ENCODE measurements around the gene BTF3L4. TPM values are rescaled to one million over a fixed set of nuclear protein-coding genes. Genes with fewer than 3 reads are reported as not detected.
"Not testable (repeated sequence)": the region's sequence is repeated elsewhere in the genome, so short reads cannot be mapped to it uniquely, and the experiment has no call there.

BTF3L4 gene
- total and polyA plus RNA-seq, 2 experiments from 2014 or later = 68.6 to 100 TPM

DNA sequence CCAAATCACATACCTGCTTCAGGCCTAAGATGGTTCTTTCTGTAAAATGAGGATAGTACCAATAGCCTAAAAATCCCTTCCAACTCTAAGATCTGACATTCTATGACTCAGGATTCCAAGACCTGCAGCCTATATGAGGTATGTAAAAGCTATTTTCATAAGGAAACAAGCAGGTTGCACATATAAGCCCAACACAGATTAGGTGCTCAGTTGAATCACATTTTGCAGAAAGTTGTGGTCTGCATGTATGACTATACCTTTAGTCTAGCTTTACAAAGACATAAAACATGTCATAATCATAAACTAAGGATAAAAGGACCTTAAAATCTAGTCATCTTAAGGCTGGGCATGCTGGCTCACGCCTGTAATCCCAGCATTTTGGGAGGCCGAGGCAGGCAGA, 29.8 kb upstream of the BTF3L4 start:
- no peaks in the 10 kb centered on the region for H4K20me1 ChIP-seq (ENCODE audit: insufficient read depth)
- in situ Hi-C loops (cut with MboI) = no loop called here
- H3K9me2 ChIP-seq (ENCODE audit: insufficient read depth) = no peaks in the 10 kb centered on the region
- no peaks in the 10 kb centered on the region for H3K27me3 ChIP-seq (replicated peaks; ENCODE audit: insufficient read depth)
- H3K9me3 ChIP-seq (ENCODE audit: low read depth) = no peaks in the 10 kb centered on the region
- H3K79me2 ChIP-seq (ENCODE audit: insufficient read depth) = peaks cover 27% of the 10 kb centered on the region
- peaks cover under 1% of the 10 kb centered on the region for H3K4me1 ChIP-seq (ENCODE audit: insufficient read depth)
- no peak overlapping the region for H3K4me2 ChIP-seq (ENCODE audit: unreplicated experiment)
- no peak for TF ChIP-seq EZH2phosphoT487 (IDR thresholded peaks at IDR 0.05; ENCODE audit: insufficient read depth, low read depth)
- no peak for TF ChIP-seq EZH2 (IDR thresholded peaks at IDR 0.05; ENCODE audit: insufficient read depth, poor library complexity, severe bottlenecking)
- no peak overlapping the region for H3K27ac ChIP-seq
- DNase-seq = no peak
- 93 to 94% methylated on average over 2 of the region's 2 CpGs for WGBS, 2 experiments (ENCODE audit: low coverage in 1 of 2, low lambda C conversion rate in 2 of 2, missing lambda C conversion rate in 2 of 2)
- no peaks in the 10 kb centered on the region for H3F3A ChIP-seq (ENCODE audit: insufficient read depth)
- peaks cover 39% of the 10 kb centered on the region for H3K36me3 ChIP-seq (ENCODE audit: low read depth)
- H3K4me3 ChIP-seq = no peak overlapping the region
- H3K9ac ChIP-seq = no peak overlapping the region
- no peak overlapping the region for H2AFZ ChIP-seq

GRCh38 chr1:52028328-52028727, 27.8 kb upstream of the BTF3L4 start:
- Histone ChIP-seq H3F3A (ENCODE audit: insufficient read depth) (no peaks in the 10 kb centered on the region), H3K9me2 (ENCODE audit: insufficient read depth) (no peaks in the 10 kb centered on the region), H3K4me2 (ENCODE audit: unreplicated experiment) (no peak overlapping the region), H4K20me1 (ENCODE audit: insufficient read depth) (no peaks in the 10 kb centered on the region), H3K9me3 (ENCODE audit: low read depth) (no peaks in the 10 kb centered on the region), H3K4me3 (no peak overlapping the region), H3K9ac (no peak overlapping the region), H2AFZ (no peak overlapping the region), H3K79me2 (ENCODE audit: insufficient read depth) (peaks cover 45% of the 10 kb centered on the region), H3K27me3 (replicated peaks; ENCODE audit: insufficient read depth) (no peaks in the 10 kb centered on the region), H3K27ac (no peak overlapping the region), H3K36me3 (ENCODE audit: low read depth) (peaks cover 28% of the 10 kb centered on the region), H3K4me1 (ENCODE audit: insufficient read depth) (peaks cover 8% of the 10 kb centered on the region)
- in situ Hi-C loops (cut with MboI) = no loop called here
- no peak for DNase-seq
- WGBS, 2 experiments (ENCODE audit: low coverage in 1 of 2, low lambda C conversion rate in 2 of 2, missing lambda C conversion rate in 2 of 2) = 95 to 97% methylated on average over 1 of the region's 1 CpG
- TF ChIP-seq EZH2 (IDR thresholded peaks at IDR 0.05; ENCODE audit: insufficient read depth, poor library complexity, severe bottlenecking) (no peak), EZH2phosphoT487 (IDR thresholded peaks at IDR 0.05; ENCODE audit: insufficient read depth, low read depth) (no peak)

- H3K9me3 ChIP-seq (ENCODE audit: low read depth); H3K9me2 ChIP-seq (ENCODE audit: insufficient read depth); H3K4me1 ChIP-seq (ENCODE audit: insufficient read depth); H3K27ac ChIP-seq; H3K27me3 ChIP-seq (replicated peaks; ENCODE audit: insufficient read depth); H3F3A ChIP-seq (ENCODE audit: insufficient read depth); H2AFZ ChIP-seq; in situ Hi-C loops (cut with MboI); H4K20me1 ChIP-seq (ENCODE audit: insufficient read depth); H3K9ac ChIP-seq; H3K4me2 ChIP-seq (ENCODE audit: unreplicated experiment); H3K4me3 ChIP-seq; DNase-seq: not testable (repeated sequence)
- Histone ChIP-seq H3K79me2 (ENCODE audit: insufficient read depth) (peaks cover 45% of the 10 kb centered on the region), H3K36me3 (ENCODE audit: low read depth) (peaks cover 23% of the 10 kb centered on the region)
- 58 to 64% methylated on average over 5 of the region's 5 CpGs for WGBS, 2 experiments (ENCODE audit: low coverage in 1 of 2, low lambda C conversion rate in 2 of 2, missing lambda C conversion rate in 2 of 2)
Measured at GRCh38 chr1:52028839-52029238, 27.3 kb upstream of the BTF3L4 start.

DNA sequence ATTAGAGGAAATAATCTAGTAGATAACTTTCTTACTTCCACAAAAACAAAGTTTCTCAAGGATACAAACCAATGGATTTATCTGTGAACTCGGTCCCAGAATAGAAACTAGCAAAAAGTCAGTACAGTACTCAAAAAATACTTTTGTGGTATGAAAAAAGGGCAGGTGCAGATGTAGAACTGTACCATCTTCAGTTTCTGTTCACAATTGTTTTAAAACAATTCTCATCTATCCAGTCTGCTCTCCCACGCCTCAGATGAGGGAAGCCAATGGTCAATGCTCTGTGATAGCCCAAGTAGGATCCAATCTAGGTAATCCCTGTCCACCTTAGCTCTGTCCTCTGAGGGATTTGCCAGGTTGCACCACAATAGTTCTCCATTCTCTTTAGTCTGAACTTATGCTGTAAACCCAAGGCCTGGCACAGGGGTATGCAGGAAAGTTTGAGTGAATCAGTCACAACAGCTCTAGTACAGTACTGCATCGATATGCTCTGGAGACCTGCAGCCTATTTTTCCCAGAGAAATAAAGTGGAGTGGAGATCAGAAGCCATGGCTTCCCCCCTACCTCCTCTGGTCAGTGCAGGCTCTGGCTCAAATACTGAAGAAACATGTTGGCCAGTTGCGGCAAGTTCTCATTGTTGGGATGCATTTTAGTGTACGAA, 23.8 kb upstream of the BTF3L4 start:
- H3K9ac ChIP-seq = peak overlapping the region; percentile 92
- H2AFZ ChIP-seq = no peak overlapping the region
- 75 to 76% methylated on average over 5 of the region's 5 CpGs for WGBS, 2 experiments (ENCODE audit: low coverage in 1 of 2, low lambda C conversion rate in 2 of 2, missing lambda C conversion rate in 2 of 2)
- H3K27me3 ChIP-seq (replicated peaks; ENCODE audit: insufficient read depth) = no peaks in the 10 kb centered on the region
- H4K20me1 ChIP-seq (ENCODE audit: insufficient read depth) = no peaks in the 10 kb centered on the region
- in situ Hi-C loops (cut with MboI) = no loop called here
- H3K4me2 ChIP-seq (ENCODE audit: unreplicated experiment) = peak overlapping the region; percentile 88
- peak overlapping the region; percentile 89 for H3K27ac ChIP-seq
- H3K36me3 ChIP-seq (ENCODE audit: low read depth) = 0 out of 2 replicates have a peak, but pooled peaks cover 11% of the 10 kb centered on the region
- H3K79me2 ChIP-seq (ENCODE audit: insufficient read depth) = peaks cover 45% of the 10 kb centered on the region
- TF ChIP-seq EZH2 (IDR thresholded peaks at IDR 0.05; ENCODE audit: insufficient read depth, poor library complexity, severe bottlenecking) = no peak
- H3K4me1 ChIP-seq (ENCODE audit: insufficient read depth) = peaks cover 13% of the 10 kb centered on the region
- H3F3A ChIP-seq (ENCODE audit: insufficient read depth) = peaks cover 7% of the 10 kb centered on the region
- no peaks in the 10 kb centered on the region for H3K9me2 ChIP-seq (ENCODE audit: insufficient read depth)
- peak overlapping the region; percentile 74 for H3K4me3 ChIP-seq
- no peak for DNase-seq
- H3K9me3 ChIP-seq (ENCODE audit: low read depth) = no peaks in the 10 kb centered on the region

DNA sequence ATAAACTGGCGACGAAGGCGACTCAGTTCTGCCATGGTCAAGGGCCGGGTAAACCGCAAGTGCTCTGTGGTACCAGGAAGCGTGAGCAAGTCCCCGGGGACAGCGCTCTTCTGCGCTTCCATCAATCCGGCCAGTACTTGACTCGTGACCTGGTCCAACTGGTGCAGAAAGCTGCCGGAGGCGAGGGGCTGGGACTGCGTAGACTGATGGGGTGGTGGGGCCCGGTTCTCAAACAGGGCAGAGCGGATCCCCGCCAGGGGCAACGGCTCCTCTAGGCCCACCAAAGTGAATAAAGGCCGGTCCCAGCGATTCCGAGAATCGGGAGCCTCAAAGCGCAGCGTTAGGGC, 23.3 kb upstream of the BTF3L4 start:
- Histone ChIP-seq H3K9me3 (ENCODE audit: low read depth) (no peaks in the 10 kb centered on the region), H3K27ac (peak overlapping the region; percentile 89), H3K27me3 (replicated peaks; ENCODE audit: insufficient read depth) (no peaks in the 10 kb centered on the region), H3K9ac (peak overlapping the region; percentile 92), H3K36me3 (ENCODE audit: low read depth) (0 out of 2 replicates have a peak, but pooled peaks cover 11% of the 10 kb centered on the region), H2AFZ (peak overlapping the region; percentile 97), H3K9me2 (ENCODE audit: insufficient read depth) (no peaks in the 10 kb centered on the region), H3K4me2 (ENCODE audit: unreplicated experiment) (peak overlapping the region; percentile 88), H3F3A (ENCODE audit: insufficient read depth) (peaks cover 7% of the 10 kb centered on the region), H3K4me1 (ENCODE audit: insufficient read depth) (peaks cover 13% of the 10 kb centered on the region), H3K79me2 (ENCODE audit: insufficient read depth) (peaks cover 45% of the 10 kb centered on the region), H4K20me1 (ENCODE audit: insufficient read depth) (no peaks in the 10 kb centered on the region), H3K4me3 (peak overlapping the region; percentile 74)
- WGBS, 2 experiments (ENCODE audit: low coverage in 1 of 2, low lambda C conversion rate in 2 of 2, missing lambda C conversion rate in 2 of 2) = 10 to 14% methylated on average over 22 to 24 of the region's 24 CpGs
- in situ Hi-C loops (cut with MboI) = no loop called here
- no peak for TF ChIP-seq EZH2 (IDR thresholded peaks at IDR 0.05; ENCODE audit: insufficient read depth, poor library complexity, severe bottlenecking)
- TF ChIP-seq EZH2phosphoT487 (IDR thresholded peaks at IDR 0.05; ENCODE audit: insufficient read depth, low read depth) = no peak
- peak; percentile 88 for DNase-seq
